ENCODE data around the gene MUC2. TPM values are rescaled to one million over a fixed set of nuclear protein-coding genes. Genes with fewer than 3 reads are reported as not detected.

Gene MUC2
- total and polyA plus RNA-seq, 9 of the 15 experiments (the other 6 are each of a cell fraction or from before 2014, with no cell fraction given): under 0.01 to 0.18 TPM; not detected in 7

DNA sequence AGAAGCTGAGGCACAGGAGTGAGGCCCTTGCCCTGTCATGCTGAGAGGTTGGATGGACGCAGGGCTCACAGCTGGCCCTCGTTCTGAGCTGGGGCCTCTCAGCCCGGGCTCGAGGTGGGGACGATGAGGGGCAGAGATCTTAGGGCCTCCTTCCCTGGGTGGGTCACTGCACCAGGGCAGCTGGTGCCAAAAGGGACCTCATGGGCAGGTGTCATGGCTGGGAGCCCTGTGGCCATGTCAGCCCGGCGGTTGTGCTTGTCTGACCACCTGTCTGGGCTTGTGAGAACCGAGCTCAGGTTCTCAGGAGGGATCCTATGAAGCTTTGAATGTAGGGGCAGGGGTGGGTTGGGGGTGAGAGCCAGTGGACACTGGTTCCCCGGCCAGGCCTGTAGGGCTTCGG, 36.3 kb upstream of the MUC2 start:
- WGBS (ENCODE audit: insufficient coverage, low coverage, missing lambda C conversion rate): 4% methylated on average over 9 of the region's 10 CpGs
- no peaks in the 10 kb centered on the region for H3K36me3 ChIP-seq (ENCODE audit: control insufficient read depth, insufficient read depth, low read length)
- H3K4me3 ChIP-seq: no peak overlapping the region
- no peaks in the 10 kb centered on the region for H3K9me1 ChIP-seq (ENCODE audit: control insufficient read depth, insufficient read depth, low read length)
- ATAC-seq (no peak), DNase-seq (ENCODE audit: extremely low read depth in 1 of 4, low spot score in 3 of 4) (no peak), FAIRE-seq (no peak)
- peaks cover 0 to 74% of the 10 kb centered on the region in 2 experiments; a peak in 2 of 5 replicates for H3K4me1 ChIP-seq (replicated peaks in 1 of 2; ENCODE audit: control insufficient read depth in 2 of 2, insufficient read depth in 2 of 2, low read length in 2 of 2)
- H2AFZ ChIP-seq (ENCODE audit: low read depth, low read length): no peak overlapping the region
- no peaks in the 10 kb centered on the region for H3K9me3 ChIP-seq (replicated peaks; ENCODE audit: control insufficient read depth, insufficient read depth, low read depth, low read length)
- intact Hi-C loops (cut with micrococcal nuclease) (no loop called here), in situ Hi-C loops (cut with MboI) (no loop called here)
- CTCF ChIA-PET (ENCODE audit: low intra/inter-chr PET ratio): no interaction called here
- no peak overlapping the region for H3K27ac ChIP-seq (ENCODE audit: extremely low read depth, low read depth, low read length)
- no TSS peak for BruUV-seq (replicated peaks)
- POLR2A ChIA-PET: interaction anchor here (0.7 to 1.0 kb wide), 2 partner anchors 8 to 229 kb away, joined by 3 read pairs; partner anchors contain the start of gene RPLP2
- no peak overlapping the region for H3K4me2 ChIP-seq (ENCODE audit: insufficient read depth, low read length)
- H3K27me3 ChIP-seq (ENCODE audit: control insufficient read depth in 2 of 2, insufficient read depth in 2 of 2, low read length in 2 of 2): peaks cover 9 to 61% of the 10 kb centered on the region in 2 experiments; a peak in 4 of 5 replicates
- no peaks in the 10 kb centered on the region for H3K79me2 ChIP-seq (ENCODE audit: control insufficient read depth, insufficient read depth, low read length)
- TF ChIP-seq KDM4B (IDR thresholded peaks at IDR 0.05; ENCODE audit: borderline replicate concordance in 2 of 2, low read depth in 1 of 2) (no peak), ZNF551 (CRISPR knock-in tag; IDR thresholded peaks at IDR 0.05) (no peak), HNRNPUL1 (IDR thresholded peaks at IDR 0.05; ENCODE audit: low read length) (no peak), MAZ (CRISPR knock-in tag; conservative IDR thresholded peaks at IDR 0.05 in 1 of 2, IDR thresholded peaks at IDR 0.05 in 1 of 2) (no peak), NR2C2 (CRISPR knock-in tag; IDR thresholded peaks at IDR 0.05) (no peak), NR2C2 (tag; IDR thresholded peaks at IDR 0.05) (no peak), ZNF830 (CRISPR knock-in tag; IDR thresholded peaks at IDR 0.05) (no peak), POLR2G (IDR thresholded peaks at IDR 0.05; ENCODE audit: low read depth, low read length) (no peak), MTA1 (IDR thresholded peaks at IDR 0.05; ENCODE audit: borderline replicate concordance) (no peak), CREBBP (IDR thresholded peaks at IDR 0.05; ENCODE audit: low read depth, low read length) (no peak), PHF8 (IDR thresholded peaks at IDR 0.05; ENCODE audit: borderline replicate concordance, low read length) (no peak)
- H3K9ac ChIP-seq (ENCODE audit: insufficient read depth in 1 of 2, low read depth in 2 of 2, low read length in 2 of 2): peak overlapping the region in 1 of 2 experiments; percentile 17; a peak in 1 of 4 replicates
- peaks cover 19% of the 10 kb centered on the region; the same call in 1 of the 2 replicates for H4K20me1 ChIP-seq (replicated peaks; ENCODE audit: control insufficient read depth, insufficient read depth, low read length)
